SH-SY5Y (cell line): ENCODE measurements around the gene RBM6.

Experiments used
- GATA2 ChIP-seq: IDR thresholded peaks from 2 replicates; pipeline ENCODE4 v1.6.1; 2011; ENCODE audit warnings: mild to moderate bottlenecking, low read depth, low read length
- GATA3 ChIP-seq: IDR thresholded peaks from 2 replicates; pipeline ENCODE4 v1.6.1; 2011; ENCODE audit warnings: low read depth, mild to moderate bottlenecking, low read length, moderate library complexity

- TF ChIP-seq GATA3, result no peak
- no peak for TF ChIP-seq GATA2
Observed at GRCh38 chr3:49924683-49925082, 15.3 kb upstream of the RBM6 start.
